ENCODE data around the gene FLRT2.

Gene FLRT2

GRCh38 chr14:85653029-85653428 is 123.1 kb downstream of the FLRT2 start:
- TF ChIP-seq POU2F2 (IDR thresholded peaks at IDR 0.05; ENCODE audit: low read depth, low read length) (no peak), SPI1 (IDR thresholded peaks at IDR 0.05; ENCODE audit: low read depth, low read length) (no peak), TAF1 (IDR thresholded peaks at IDR 0.05; ENCODE audit: low read depth, low read length) (no peak), PAX5 (IDR thresholded peaks at IDR 0.05; ENCODE audit: insufficient read depth, low read length, severe bottlenecking) (no peak), POLR2A (IDR thresholded peaks at IDR 0.05; ENCODE audit: low read depth, low read length) (no peak), POLR2AphosphoS5 (IDR thresholded peaks at IDR 0.05; ENCODE audit: low read depth, low read length) (no peak)
- FAIRE-seq = no peak

GRCh38 chr14:85660243-85660922 is 130.4 kb downstream of the FLRT2 start:
- DNase-seq (ENCODE audit: insufficient read length, low spot score) (no peak), FAIRE-seq (no peak)
- TF ChIP-seq POU2F2 (IDR thresholded peaks at IDR 0.05; ENCODE audit: low read depth, low read length) = no peak
- no peak for TF ChIP-seq POLR2A (IDR thresholded peaks at IDR 0.05; ENCODE audit: low read depth, low read length)
- TF ChIP-seq TAF1 (IDR thresholded peaks at IDR 0.05; ENCODE audit: low read depth, low read length) = no peak
- TF ChIP-seq POLR2AphosphoS5 (IDR thresholded peaks at IDR 0.05; ENCODE audit: low read depth, low read length) = no peak
- TF ChIP-seq PAX5 (IDR thresholded peaks at IDR 0.05; ENCODE audit: insufficient read depth, low read length, severe bottlenecking) = no peak
- no peak for TF ChIP-seq SPI1 (IDR thresholded peaks at IDR 0.05; ENCODE audit: low read depth, low read length)

More at GRCh38 chr14:85653029-85653428, 123.1 kb downstream of the FLRT2 start:
- DNase-seq (ENCODE audit: insufficient read length, low spot score) = no peak

- FAIRE-seq (no peak), DNase-seq (ENCODE audit: insufficient read length, low spot score) (no peak)
- TF ChIP-seq POU2F2 (IDR thresholded peaks at IDR 0.05; ENCODE audit: low read depth, low read length) (no peak), SPI1 (IDR thresholded peaks at IDR 0.05; ENCODE audit: low read depth, low read length) (no peak), POLR2A (IDR thresholded peaks at IDR 0.05; ENCODE audit: low read depth, low read length) (no peak), TAF1 (IDR thresholded peaks at IDR 0.05; ENCODE audit: low read depth, low read length) (no peak), POLR2AphosphoS5 (IDR thresholded peaks at IDR 0.05; ENCODE audit: low read depth, low read length) (no peak), PAX5 (IDR thresholded peaks at IDR 0.05; ENCODE audit: insufficient read depth, low read length, severe bottlenecking) (no peak)
These were observed 132.2 kb downstream of the FLRT2 start for GRCh38 chr14:85662096-85662495.

DNA sequence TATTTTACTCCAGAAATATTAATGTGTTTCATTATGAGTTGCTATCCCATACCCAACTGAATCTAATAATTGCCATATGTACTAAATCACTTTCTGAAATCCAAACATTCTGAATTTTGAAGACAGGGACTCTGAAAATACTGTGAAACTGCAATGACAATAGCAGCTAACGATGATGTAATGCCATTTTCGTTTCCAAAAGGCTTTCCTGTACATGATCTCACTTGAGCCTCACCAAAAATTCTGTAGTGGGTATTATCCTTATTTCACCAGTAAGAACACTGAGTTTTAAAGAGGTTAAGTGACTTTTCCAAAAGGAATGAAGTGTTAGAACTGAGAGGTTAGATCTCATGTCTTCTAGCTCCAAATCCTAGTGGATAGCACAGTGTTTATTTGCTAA is 133.3 kb downstream of the FLRT2 start:
- FAIRE-seq (no peak), DNase-seq (ENCODE audit: insufficient read length, low spot score) (no peak)
- no peak for TF ChIP-seq SPI1 (IDR thresholded peaks at IDR 0.05; ENCODE audit: low read depth, low read length)
- no peak for TF ChIP-seq POLR2A (IDR thresholded peaks at IDR 0.05; ENCODE audit: low read depth, low read length)
- no peak for TF ChIP-seq POU2F2 (IDR thresholded peaks at IDR 0.05; ENCODE audit: low read depth, low read length)
- no peak for TF ChIP-seq POLR2AphosphoS5 (IDR thresholded peaks at IDR 0.05; ENCODE audit: low read depth, low read length)
- no peak for TF ChIP-seq PAX5 (IDR thresholded peaks at IDR 0.05; ENCODE audit: insufficient read depth, low read length, severe bottlenecking)
- no peak for TF ChIP-seq TAF1 (IDR thresholded peaks at IDR 0.05; ENCODE audit: low read depth, low read length)

DNA sequence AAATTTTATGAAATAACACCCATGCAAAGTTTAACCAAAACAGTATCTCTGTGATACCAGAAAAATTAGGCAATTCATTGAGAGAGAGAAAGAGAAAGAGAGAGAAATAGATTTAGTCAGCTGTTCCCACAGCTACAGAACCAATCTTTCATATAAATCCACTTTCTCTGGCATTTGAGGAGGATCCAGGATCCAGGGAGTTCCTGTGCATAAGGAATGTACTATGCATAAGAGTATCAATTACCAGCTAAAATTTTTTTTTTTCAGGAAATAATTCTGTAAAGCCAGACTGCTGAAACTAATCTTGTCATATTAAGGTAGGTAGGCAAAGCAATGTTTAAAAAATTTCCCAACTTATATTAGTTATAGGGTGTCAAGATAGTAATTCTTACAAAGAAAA is 133.7 kb downstream of the FLRT2 start:
- TF ChIP-seq SPI1 (IDR thresholded peaks at IDR 0.05; ENCODE audit: low read depth, low read length) = no peak
- no peak for FAIRE-seq
- DNase-seq (ENCODE audit: insufficient read length, low spot score) = no peak

GRCh38 chr14:85675957-85676356 is 146.0 kb downstream of the FLRT2 start:
- DNase-seq (ENCODE audit: insufficient read length, low spot score) (no peak), FAIRE-seq (no peak)

GRCh38 chr14:85686908-85687307 is 157.0 kb downstream of the FLRT2 start:
- no peak for TF ChIP-seq POU2F2 (IDR thresholded peaks at IDR 0.05; ENCODE audit: low read depth, low read length)
- no peak for TF ChIP-seq POLR2AphosphoS5 (IDR thresholded peaks at IDR 0.05; ENCODE audit: low read depth, low read length)
- TF ChIP-seq PAX5 (IDR thresholded peaks at IDR 0.05; ENCODE audit: insufficient read depth, low read length, severe bottlenecking) = no peak
- TF ChIP-seq TAF1 (IDR thresholded peaks at IDR 0.05; ENCODE audit: low read depth, low read length) = no peak
- no peak for TF ChIP-seq POLR2A (IDR thresholded peaks at IDR 0.05; ENCODE audit: low read depth, low read length)
- FAIRE-seq = no peak
- DNase-seq (ENCODE audit: insufficient read length, low spot score) = no peak

More at GRCh38 chr14:85675957-85676356, 146.0 kb downstream of the FLRT2 start:
- no peak for TF ChIP-seq POLR2A (IDR thresholded peaks at IDR 0.05; ENCODE audit: low read depth, low read length)
- no peak for TF ChIP-seq TAF1 (IDR thresholded peaks at IDR 0.05; ENCODE audit: low read depth, low read length)
- TF ChIP-seq SPI1 (IDR thresholded peaks at IDR 0.05; ENCODE audit: low read depth, low read length) = no peak
- no peak for TF ChIP-seq PAX5 (IDR thresholded peaks at IDR 0.05; ENCODE audit: insufficient read depth, low read length, severe bottlenecking)
- no peak for TF ChIP-seq POU2F2 (IDR thresholded peaks at IDR 0.05; ENCODE audit: low read depth, low read length)
- no peak for TF ChIP-seq POLR2AphosphoS5 (IDR thresholded peaks at IDR 0.05; ENCODE audit: low read depth, low read length)

- FAIRE-seq = no peak
- no peak for TF ChIP-seq POLR2AphosphoS5 (IDR thresholded peaks at IDR 0.05; ENCODE audit: low read depth, low read length)
- no peak for TF ChIP-seq SPI1 (IDR thresholded peaks at IDR 0.05; ENCODE audit: low read depth, low read length)
- no peak for TF ChIP-seq POLR2A (IDR thresholded peaks at IDR 0.05; ENCODE audit: low read depth, low read length)
- TF ChIP-seq TAF1 (IDR thresholded peaks at IDR 0.05; ENCODE audit: low read depth, low read length) = no peak
- no peak for TF ChIP-seq POU2F2 (IDR thresholded peaks at IDR 0.05; ENCODE audit: low read depth, low read length)
- TF ChIP-seq PAX5 (IDR thresholded peaks at IDR 0.05; ENCODE audit: insufficient read depth, low read length, severe bottlenecking) = no peak
- DNase-seq (ENCODE audit: insufficient read length, low spot score) = no peak
These were observed 157.5 kb downstream of the FLRT2 start for GRCh38 chr14:85687456-85687855.

- FAIRE-seq (no peak), DNase-seq (ENCODE audit: insufficient read length, low spot score) (no peak)
- no peak for TF ChIP-seq POLR2AphosphoS5 (IDR thresholded peaks at IDR 0.05; ENCODE audit: low read depth, low read length)
- TF ChIP-seq POLR2A (IDR thresholded peaks at IDR 0.05; ENCODE audit: low read depth, low read length) = no peak
- no peak for TF ChIP-seq TAF1 (IDR thresholded peaks at IDR 0.05; ENCODE audit: low read depth, low read length)
- no peak for TF ChIP-seq SPI1 (IDR thresholded peaks at IDR 0.05; ENCODE audit: low read depth, low read length)
- no peak for TF ChIP-seq PAX5 (IDR thresholded peaks at IDR 0.05; ENCODE audit: insufficient read depth, low read length, severe bottlenecking)
- TF ChIP-seq POU2F2 (IDR thresholded peaks at IDR 0.05; ENCODE audit: low read depth, low read length) = no peak
These were observed 158.1 kb downstream of the FLRT2 start for GRCh38 chr14:85688006-85688405.

GRCh38 chr14:85695300-85695699 is 165.4 kb downstream of the FLRT2 start:
- DNase-seq (ENCODE audit: insufficient read length, low spot score) = no peak
- no peak for TF ChIP-seq PAX5 (IDR thresholded peaks at IDR 0.05; ENCODE audit: insufficient read depth, low read length, severe bottlenecking)
- no peak for TF ChIP-seq POLR2A (IDR thresholded peaks at IDR 0.05; ENCODE audit: low read depth, low read length)
- TF ChIP-seq POLR2AphosphoS5 (IDR thresholded peaks at IDR 0.05; ENCODE audit: low read depth, low read length) = no peak
- no peak for TF ChIP-seq POU2F2 (IDR thresholded peaks at IDR 0.05; ENCODE audit: low read depth, low read length)
- TF ChIP-seq TAF1 (IDR thresholded peaks at IDR 0.05; ENCODE audit: low read depth, low read length) = no peak
- TF ChIP-seq SPI1 (IDR thresholded peaks at IDR 0.05; ENCODE audit: low read depth, low read length) = no peak

More at GRCh38 chr14:85695300-85695699, 165.4 kb downstream of the FLRT2 start:
- no peak for FAIRE-seq

Data from GM12891 (cell line).